HEK293 (cell line): ENCODE data around the gene VAMP5.

ENCODE experiments used
- CTCF ChIA-PET: fragments of 350-600 bp; formaldehyde crosslinking; extraction: SDS; loops from one replicate; lab custom pipeline; 2021; ENCODE audit warnings: antibody characterized with exemption; lab: Yijun Ruan, JAX
- POLR2A ChIA-PET: fragments of 300-600 bp; formaldehyde crosslinking; extraction: SDS; loops from one replicate; lab custom pipeline; 2020; ENCODE audit warnings: antibody characterized with exemption, inconsistent platforms; lab: Yijun Ruan, JAX
- H3K27ac ChIP-seq: fragments of 200-500 bp; sonication (Bioruptor generic); 2 replicates; pipeline ENCODE4 v1.5.1; 2014; ENCODE audit warnings: low read depth, low read length, control low read depth, inconsistent platforms; ENCODE audit errors: extremely low read depth
- H3K36me3 ChIP-seq, 2 experiments: fragments of 200-500 bp in 1 of 2; sonication (Bioruptor generic) in 1 of 2; 1 replicate in 1 of 2; 2 replicates in 1 of 2; pipeline ENCODE4 v1.5.1; 2014 to 2017; ENCODE audit warnings: inconsistent platforms in 2 of 2, low read length in 2 of 2; ENCODE audit not compliant: control insufficient read depth in 2 of 2, insufficient read depth in 1 of 2
- H3K4me1 ChIP-seq: fragments of 200-500 bp; sonication (Bioruptor generic); 2 replicates; pipeline ENCODE4 v1.5.1; 2014; ENCODE audit warnings: mild to moderate bottlenecking, low read length, inconsistent platforms; ENCODE audit not compliant: control insufficient read depth, insufficient read depth
- H3K4me3 ChIP-seq: 2 replicates; pipeline ENCODE4 v1.5.1; 2011; ENCODE audit warnings: low read depth, mild to moderate bottlenecking, control low read depth, low read length, moderate library complexity
- H3K9me3 ChIP-seq: fragments of 200-500 bp; sonication (Bioruptor generic); 2 replicates; pipeline ENCODE4 v1.5.1; 2014; ENCODE audit warnings: low read depth, low read length, inconsistent platforms; ENCODE audit not compliant: control insufficient read depth, insufficient read depth
- GLIS1 ChIP-seq: fragments of 450-650 bp; formaldehyde crosslinking; IDR thresholded peaks from 2 replicates; pipeline ENCODE4 v1.5.1; 2016; ENCODE audit warnings: missing biosample characterization, missing genetic modification characterization
- KLF10 ChIP-seq: fragments of 450-650 bp; IDR thresholded peaks from 2 replicates; pipeline ENCODE4 v1.5.1; 2018; ENCODE audit warnings: missing biosample characterization, mild to moderate bottlenecking, missing genetic modification characterization
- KLF7 ChIP-seq: fragments of 450-650 bp; formaldehyde crosslinking; IDR thresholded peaks from 2 replicates; pipeline ENCODE4 v1.5.1; 2016; ENCODE audit warnings: missing biosample characterization, missing genetic modification characterization, borderline replicate concordance
- OSR2 ChIP-seq: fragments of 450-650 bp; formaldehyde crosslinking; IDR thresholded peaks from 2 replicates; pipeline ENCODE4 v1.5.1; 2016; ENCODE audit warnings: missing biosample characterization, missing genetic modification characterization
- PATZ1 ChIP-seq: fragments of 450-650 bp; formaldehyde crosslinking; IDR thresholded peaks from 2 replicates; pipeline ENCODE4 v1.5.1; 2016; ENCODE audit warnings: missing biosample characterization, missing genetic modification characterization
- ZNF10 ChIP-seq: fragments of 450-650 bp; formaldehyde crosslinking; IDR thresholded peaks from 2 replicates; pipeline ENCODE4 v1.5.1; 2017; ENCODE audit warnings: missing biosample characterization, missing genetic modification characterization
- ZNF140 ChIP-seq: fragments of 450-650 bp; formaldehyde crosslinking; IDR thresholded peaks from 2 replicates; pipeline ENCODE4 v1.5.1; 2016; ENCODE audit warnings: missing biosample characterization, missing genetic modification characterization
- ZNF157 ChIP-seq: fragments of 450-650 bp; formaldehyde crosslinking; IDR thresholded peaks from 2 replicates; pipeline ENCODE4 v1.5.1; 2016; ENCODE audit warnings: missing biosample characterization, missing genetic modification characterization
- ZNF18 ChIP-seq: fragments of 450-650 bp; formaldehyde crosslinking; IDR thresholded peaks from 2 replicates; pipeline ENCODE4 v1.5.1; 2016; ENCODE audit warnings: missing biosample characterization, missing genetic modification characterization
- ZNF223 ChIP-seq: fragments of 450-650 bp; formaldehyde crosslinking; IDR thresholded peaks from 2 replicates; pipeline ENCODE4 v1.5.1; 2016; ENCODE audit warnings: missing biosample characterization, missing genetic modification characterization
- ZNF423 ChIP-seq: fragments of 450-650 bp; formaldehyde crosslinking; IDR thresholded peaks from 2 replicates; pipeline ENCODE4 v1.5.1; 2016; ENCODE audit warnings: missing biosample characterization, missing genetic modification characterization
- ZNF473 ChIP-seq: fragments of 450-650 bp; formaldehyde crosslinking; IDR thresholded peaks from 2 replicates; pipeline ENCODE4 v1.5.1; 2017; ENCODE audit warnings: missing biosample characterization, missing genetic modification characterization
- ZNF529 ChIP-seq: fragments of 450-650 bp; formaldehyde crosslinking; IDR thresholded peaks from 2 replicates; pipeline ENCODE4 v1.5.1; 2017; ENCODE audit warnings: missing genetic modification characterization, missing biosample characterization; ENCODE audit not compliant: insufficient replicate concordance
- ZNF768 ChIP-seq: fragments of 450-650 bp; formaldehyde crosslinking; IDR thresholded peaks from 2 replicates; pipeline ENCODE4 v1.5.1; 2018; ENCODE audit warnings: missing biosample characterization, mild to moderate bottlenecking, missing genetic modification characterization
- ZXDB ChIP-seq: fragments of 450-650 bp; formaldehyde crosslinking; IDR thresholded peaks from 2 replicates; pipeline ENCODE4 v1.5.1; 2016; ENCODE audit warnings: missing biosample characterization, missing genetic modification characterization
- TF ChIP-seq, protein P1 (sequence below): fragments of 450-650 bp; formaldehyde crosslinking; IDR thresholded peaks from 2 replicates; pipeline ENCODE4 v1.5.1; 2017; ENCODE audit warnings: missing biosample characterization, missing genetic modification characterization
- TF ChIP-seq, protein P2 (sequence below): fragments of 450-650 bp; formaldehyde crosslinking; optimal IDR thresholded peaks from 2 replicates; pipeline ENCODE3; 2016; ENCODE audit warnings: missing biosample characterization, mild to moderate bottlenecking, missing genetic modification characterization
- TF ChIP-seq, protein P3 (sequence below): fragments of 450-650 bp; formaldehyde crosslinking; IDR thresholded peaks from 2 replicates; pipeline ENCODE4 v1.5.1; 2016; ENCODE audit warnings: missing biosample characterization, missing genetic modification characterization
- TF ChIP-seq, protein P4 (sequence below): fragments of 450-650 bp; formaldehyde crosslinking; IDR thresholded peaks from 2 replicates; pipeline ENCODE4 v1.5.1; 2017; ENCODE audit warnings: missing biosample characterization, mild to moderate bottlenecking, missing genetic modification characterization, moderate library complexity

VAMP5 gene

DNA sequence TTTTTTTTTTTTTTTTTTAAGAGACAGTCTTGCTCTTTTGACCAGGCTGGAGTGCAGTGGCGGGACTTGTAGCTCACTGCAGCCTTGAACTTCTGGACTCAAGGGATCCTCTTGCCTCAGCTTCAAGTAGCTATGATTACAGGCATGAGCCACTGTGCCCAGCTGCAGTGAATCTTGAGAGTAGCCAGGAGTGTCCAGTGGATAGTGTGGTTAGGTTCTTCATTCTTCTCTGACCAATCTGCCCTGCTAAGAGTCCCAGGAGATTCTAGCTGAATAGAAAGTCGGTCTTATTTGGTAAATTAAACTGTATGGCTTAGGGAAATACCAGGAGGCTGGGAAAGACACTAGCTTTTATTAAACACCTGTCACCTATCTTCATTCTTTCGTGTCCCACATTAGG is 47.1 kb downstream of the VAMP5 start (continued):
- TF ChIP-seq, protein P1, sequence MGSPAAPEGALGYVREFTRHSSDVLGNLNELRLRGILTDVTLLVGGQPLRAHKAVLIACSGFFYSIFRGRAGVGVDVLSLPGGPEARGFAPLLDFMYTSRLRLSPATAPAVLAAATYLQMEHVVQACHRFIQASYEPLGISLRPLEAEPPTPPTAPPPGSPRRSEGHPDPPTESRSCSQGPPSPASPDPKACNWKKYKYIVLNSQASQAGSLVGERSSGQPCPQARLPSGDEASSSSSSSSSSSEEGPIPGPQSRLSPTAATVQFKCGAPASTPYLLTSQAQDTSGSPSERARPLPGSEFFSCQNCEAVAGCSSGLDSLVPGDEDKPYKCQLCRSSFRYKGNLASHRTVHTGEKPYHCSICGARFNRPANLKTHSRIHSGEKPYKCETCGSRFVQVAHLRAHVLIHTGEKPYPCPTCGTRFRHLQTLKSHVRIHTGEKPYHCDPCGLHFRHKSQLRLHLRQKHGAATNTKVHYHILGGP, result no peak
- TF ChIP-seq ZNF768 (tag by site-specific recombination) (no peak), ZXDB (tag by site-specific recombination) (no peak), ZNF157 (tag by site-specific recombination) (no peak), ZNF18 (tag by site-specific recombination) (no peak), OSR2 (tag by site-specific recombination) (no peak), ZNF423 (tag by site-specific recombination) (no peak), GLIS1 (no peak), ZNF223 (tag by site-specific recombination) (no peak)
- TF ChIP-seq, protein P2, sequence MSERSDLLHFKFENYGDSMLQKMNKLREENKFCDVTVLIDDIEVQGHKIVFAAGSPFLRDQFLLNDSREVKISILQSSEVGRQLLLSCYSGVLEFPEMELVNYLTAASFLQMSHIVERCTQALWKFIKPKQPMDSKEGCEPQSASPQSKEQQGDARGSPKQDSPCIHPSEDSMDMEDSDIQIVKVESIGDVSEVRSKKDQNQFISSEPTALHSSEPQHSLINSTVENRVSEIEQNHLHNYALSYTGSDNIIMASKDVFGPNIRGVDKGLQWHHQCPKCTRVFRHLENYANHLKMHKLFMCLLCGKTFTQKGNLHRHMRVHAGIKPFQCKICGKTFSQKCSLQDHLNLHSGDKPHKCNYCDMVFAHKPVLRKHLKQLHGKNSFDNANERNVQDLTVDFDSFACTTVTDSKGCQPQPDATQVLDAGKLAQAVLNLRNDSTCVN (tag by site-specific recombination), result no peak

DNA sequence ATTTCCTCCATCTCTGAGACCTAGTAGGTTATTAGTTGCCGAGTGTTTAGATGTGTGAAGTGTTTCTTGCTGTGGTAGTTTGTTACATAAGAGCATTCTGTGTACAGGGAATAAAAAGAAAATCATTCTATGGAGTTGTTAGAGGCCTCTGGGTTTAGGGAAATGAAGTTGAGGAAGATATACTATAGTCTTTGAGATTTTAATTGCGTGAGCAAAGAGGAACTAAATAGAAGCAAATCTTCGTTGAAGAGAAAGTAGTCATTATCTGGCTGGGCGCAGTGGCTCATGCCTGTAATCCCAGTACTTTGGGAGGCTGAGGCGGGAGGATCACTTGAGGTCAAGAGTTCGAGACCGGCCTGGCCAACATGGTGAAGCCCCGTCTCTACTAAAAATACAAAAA is 50.8 kb downstream of the VAMP5 start:
- CTCF ChIA-PET, result interaction anchor here (0.6 to 3.3 kb wide), 6 partner anchors 9 to 293 kb away, joined by 3 to 19 read pairs (median 6); no protein-coding TSS in a partner anchor

GRCh38 chr2:85635636-85636035 is 51.4 kb downstream of the VAMP5 start:
- peaks cover 92 to 93% of the 10 kb centered on the region in 2 experiments for H3K36me3 ChIP-seq
- CTCF ChIA-PET, result interaction anchor here (0.9 to 3.3 kb wide), 14 partner anchors 8 to 178 kb away, joined by 3 to 37 read pairs (median 12); no protein-coding TSS in a partner anchor
- no peak overlapping the region for H3K4me3 ChIP-seq
- no peak overlapping the region for H3K27ac ChIP-seq
- H3K4me1 ChIP-seq, result no peaks in the 10 kb centered on the region
- POLR2A ChIA-PET, result interaction anchor here (2.3 kb wide), 1 partner anchor 96 kb away, joined by 9 read pairs; the partner anchor contains the start of gene MAT2A
- H3K9me3 ChIP-seq, result no peaks in the 10 kb centered on the region
- TF ChIP-seq ZNF140 (tag by site-specific recombination), result no peak
- TF ChIP-seq, protein P3, sequence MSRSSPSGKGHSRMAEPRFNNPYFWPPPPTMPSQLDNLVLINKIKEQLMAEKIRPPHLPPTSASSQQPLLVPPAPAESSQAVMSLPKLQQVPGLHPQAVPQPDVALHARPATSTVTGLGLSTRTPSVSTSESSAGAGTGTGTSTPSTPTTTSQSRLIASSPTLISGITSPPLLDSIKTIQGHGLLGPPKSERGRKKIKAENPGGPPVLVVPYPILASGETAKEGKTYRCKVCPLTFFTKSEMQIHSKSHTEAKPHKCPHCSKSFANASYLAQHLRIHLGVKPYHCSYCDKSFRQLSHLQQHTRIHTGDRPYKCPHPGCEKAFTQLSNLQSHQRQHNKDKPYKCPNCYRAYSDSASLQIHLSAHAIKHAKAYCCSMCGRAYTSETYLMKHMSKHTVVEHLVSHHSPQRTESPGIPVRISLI (tag by site-specific recombination), result no peak
- no peak for TF ChIP-seq ZNF10 (tag by site-specific recombination)
- TF ChIP-seq ZNF473 (tag by site-specific recombination), result no peak
- TF ChIP-seq KLF7 (tag by site-specific recombination), result no peak
- TF ChIP-seq KLF10, result no peak
- TF ChIP-seq, protein P4, sequence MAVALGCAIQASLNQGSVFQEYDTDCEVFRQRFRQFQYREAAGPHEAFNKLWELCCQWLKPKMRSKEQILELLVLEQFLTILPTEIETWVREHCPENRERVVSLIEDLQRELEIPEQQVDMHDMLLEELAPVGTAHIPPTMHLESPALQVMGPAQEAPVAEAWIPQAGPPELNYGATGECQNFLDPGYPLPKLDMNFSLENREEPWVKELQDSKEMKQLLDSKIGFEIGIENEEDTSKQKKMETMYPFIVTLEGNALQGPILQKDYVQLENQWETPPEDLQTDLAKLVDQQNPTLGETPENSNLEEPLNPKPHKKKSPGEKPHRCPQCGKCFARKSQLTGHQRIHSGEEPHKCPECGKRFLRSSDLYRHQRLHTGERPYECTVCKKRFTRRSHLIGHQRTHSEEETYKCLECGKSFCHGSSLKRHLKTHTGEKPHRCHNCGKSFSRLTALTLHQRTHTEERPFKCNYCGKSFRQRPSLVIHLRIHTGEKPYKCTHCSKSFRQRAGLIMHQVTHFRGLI, result no peak
- no peak for TF ChIP-seq ZXDB (tag by site-specific recombination)
- no peak for TF ChIP-seq ZNF529 (tag by site-specific recombination)

More for the DNA sequence above, 50.8 kb downstream of the VAMP5 start:
- H3K27ac ChIP-seq, result no peak overlapping the region
- H3K4me3 ChIP-seq, result no peak overlapping the region
- POLR2A ChIA-PET, result no interaction called here
- TF ChIP-seq PATZ1 (tag by site-specific recombination), result no peak
- TF ChIP-seq, protein P4, result peak; percentile 66; the same call in 1 of the 2 replicates
- peaks cover 93 to 95% of the 10 kb centered on the region in 2 experiments for H3K36me3 ChIP-seq
- no peaks in the 10 kb centered on the region for H3K4me1 ChIP-seq
- no peaks in the 10 kb centered on the region for H3K9me3 ChIP-seq
